GM12892 (cell line): ENCODE results near the gene BRSK1.

ENCODE experiments used
- POLR2A ChIP-seq: IDR thresholded peaks from 2 replicates; pipeline ENCODE4 v1.6.1; 2011; ENCODE audit warnings: low read depth, low read length, control low read depth
- POLR2AphosphoS5 ChIP-seq: IDR thresholded peaks from 2 replicates; pipeline ENCODE4 v1.6.1; 2011; ENCODE audit warnings: low read depth, low read length, control low read depth
- TAF1 ChIP-seq: IDR thresholded peaks from 2 replicates; pipeline ENCODE4 v1.6.1; 2011; ENCODE audit warnings: low read depth, mild to moderate bottlenecking, control low read depth, low read length, borderline replicate concordance

DNA sequence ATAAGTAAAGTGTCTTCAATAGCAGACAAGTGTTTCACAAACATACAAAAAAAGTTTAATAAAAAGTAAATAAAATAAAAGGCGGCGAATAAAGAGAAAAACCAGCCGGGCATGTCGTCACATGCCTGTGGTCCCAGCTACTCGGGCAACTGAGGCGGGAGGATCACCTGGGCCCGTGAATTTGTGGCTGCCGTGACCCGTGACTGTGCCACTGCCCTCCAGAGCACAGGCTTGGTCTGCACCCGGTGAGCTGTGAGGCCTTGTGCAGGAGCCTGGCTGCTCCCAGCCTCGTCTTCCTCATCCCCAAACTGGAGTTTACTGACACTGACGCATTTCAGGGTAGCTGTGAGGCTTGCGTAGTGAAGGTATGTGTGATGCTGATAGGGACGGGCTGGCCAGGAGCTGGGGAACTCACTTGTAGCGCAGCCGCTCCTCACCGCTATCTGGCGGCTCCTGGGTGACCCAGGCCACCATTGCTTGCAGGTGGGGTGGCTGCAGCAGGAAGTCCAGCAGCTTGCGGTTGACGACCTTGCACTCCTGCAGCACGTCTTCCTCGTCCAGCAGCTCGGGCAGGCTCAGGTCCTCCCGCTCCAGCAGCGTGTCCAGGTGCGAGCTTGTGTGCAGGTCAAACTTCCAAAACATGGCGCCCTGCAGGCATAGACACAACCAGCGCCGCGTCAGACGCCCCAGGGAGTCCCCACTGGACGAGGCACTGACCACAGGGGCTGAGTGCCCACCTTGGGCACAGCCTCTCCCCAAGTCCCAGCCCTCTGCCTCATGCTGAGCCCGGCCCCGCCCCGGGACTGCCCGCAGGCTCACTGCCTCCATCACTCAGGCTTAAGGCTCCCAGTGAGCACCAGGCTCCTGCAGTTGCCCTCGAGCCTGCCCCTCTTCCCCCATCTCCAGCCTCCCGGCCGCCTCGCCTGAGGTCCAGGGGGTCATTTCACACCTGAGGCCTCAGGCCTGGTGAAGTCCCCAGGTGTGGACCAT, 37.0 kb upstream of the BRSK1 start:
- no peak for TF ChIP-seq TAF1
- TF ChIP-seq POLR2AphosphoS5: no peak
- no peak for TF ChIP-seq POLR2A
